Measurements from ENCODE around the gene PROKR1. TPM values are rescaled to one million over a fixed set of nuclear protein-coding genes. Genes with fewer than 3 reads are reported as not detected.

PROKR1 gene
- polyA plus RNA-seq, 2 of the 4 experiments (the other 2 are of a cell fraction) = not detected

DNA sequence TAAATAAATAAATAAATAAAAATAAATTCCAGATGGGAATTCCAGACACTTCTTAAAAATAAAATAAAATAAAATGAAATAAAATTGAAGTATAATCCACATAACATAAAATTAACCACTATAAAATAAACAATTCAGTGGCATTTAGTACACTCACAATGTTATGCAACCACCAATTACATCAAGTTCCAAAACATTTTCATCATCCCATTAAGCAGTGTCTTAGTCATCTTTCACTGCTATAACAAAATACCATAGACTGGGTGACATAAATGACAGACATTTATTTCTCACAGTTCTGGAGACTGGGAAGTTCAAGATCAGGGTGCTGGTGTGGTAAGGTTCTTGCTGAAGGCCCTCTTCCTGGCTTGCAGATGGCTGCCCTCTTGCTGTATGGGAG is 22.6 kb upstream of the PROKR1 start (continued):
- TF ChIP-seq CTCF (IDR thresholded peaks at IDR 0.05) = no peak

DNA sequence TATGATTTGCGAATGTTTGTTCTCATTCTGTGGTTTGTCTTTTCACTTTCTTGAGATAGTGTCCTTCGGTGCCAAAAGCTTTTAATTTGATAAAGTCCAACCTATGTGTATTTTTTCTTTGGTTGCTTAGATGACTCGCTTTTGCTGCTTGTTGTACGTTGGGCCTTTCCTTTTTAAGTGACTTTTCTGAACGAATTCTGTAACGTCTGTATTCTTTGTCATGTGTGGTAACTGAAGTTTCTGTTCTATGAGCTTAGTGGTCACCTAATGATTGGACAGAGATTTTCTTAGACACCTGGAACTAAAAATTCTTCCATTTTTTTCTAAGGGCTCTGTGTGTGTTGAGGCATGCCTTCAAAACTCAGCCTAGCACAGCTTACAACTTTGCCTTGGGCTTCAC is 19.6 kb upstream of the PROKR1 start:
- Histone ChIP-seq H3K4me2 (no peak overlapping the region), H3K4me1 (no peaks in the 10 kb centered on the region), H3K4me3 (no peak overlapping the region), H3K27ac (no peak overlapping the region), H3K9me3 (peaks cover 10% of the 10 kb centered on the region; the same call in 2 of the 3 replicates)
- FAIRE-seq (no peak), ATAC-seq (no peak), DNase-seq (ENCODE audit: low read depth in 1 of 2, low spot score in 1 of 2) (no peak)
- TF ChIP-seq KDM5A (IDR thresholded peaks at IDR 0.05) (no peak), CHD4 (IDR thresholded peaks at IDR 0.05; ENCODE audit: borderline replicate concordance) (no peak), TP53 (CRISPR knock-in tag; IDR thresholded peaks at IDR 0.05) (no peak), HES2 (IDR thresholded peaks at IDR 0.05) (no peak), CBX8 (IDR thresholded peaks at IDR 0.05) (no peak), RCOR1 (IDR thresholded peaks at IDR 0.05; ENCODE audit: low read depth, low read length) (no peak), JUNB (IDR thresholded peaks at IDR 0.05) (no peak)
- 15% methylated on average over 6 of the region's 6 CpGs for WGBS (ENCODE audit: missing lambda C conversion rate)
- CTCF ChIA-PET = no interaction called here
- POLR2A ChIA-PET = no interaction called here

DNA sequence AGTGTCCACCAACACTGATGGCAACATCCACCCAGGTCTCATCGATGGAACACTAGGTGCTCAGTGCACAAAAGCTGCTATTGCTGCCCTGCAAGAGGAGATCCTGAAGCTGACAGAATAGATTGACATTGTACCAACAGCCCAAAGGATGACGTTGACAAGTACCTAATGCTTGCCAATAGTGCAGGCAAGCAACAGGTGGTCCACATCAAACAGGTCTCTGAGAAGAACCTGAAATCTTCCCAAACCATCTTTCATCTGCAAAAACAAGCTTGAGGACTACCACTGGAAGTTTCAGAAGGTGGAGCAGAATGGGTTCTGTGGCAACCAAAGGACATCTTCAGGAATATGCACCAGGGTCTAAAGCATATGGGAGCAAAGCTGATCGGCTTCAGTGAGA is 15.8 kb upstream of the PROKR1 start:
- CTCF ChIA-PET = interaction anchor here (0.8 to 4.0 kb wide), 4 partner anchors 18 to 124 kb away, joined by 3 to 15 read pairs (median 5); partner anchors contain the start of gene PROKR1

DNA sequence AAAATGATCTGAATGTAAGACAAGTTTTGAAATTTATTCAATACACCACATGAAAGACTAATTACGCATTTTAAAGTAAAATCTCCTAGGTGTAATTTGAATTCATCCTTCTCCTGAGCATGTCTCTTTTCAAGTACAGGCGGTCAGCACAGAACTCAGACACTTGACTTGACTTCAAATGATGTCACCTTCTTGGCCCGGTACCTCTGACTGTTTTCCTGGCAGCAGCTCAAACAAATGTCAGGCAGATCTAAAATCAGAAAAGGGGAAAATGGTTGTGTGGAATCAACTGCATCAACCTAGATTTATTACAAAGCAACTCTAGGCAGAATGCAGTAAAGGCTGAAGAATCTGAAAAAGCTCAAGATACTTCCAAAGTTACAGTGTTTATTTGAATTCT is 11.4 kb upstream of the PROKR1 start:
- 20% methylated on average over 3 of the region's 3 CpGs for WGBS (ENCODE audit: missing lambda C conversion rate)
- Histone ChIP-seq H3K9me3 (no peaks in the 10 kb centered on the region), H3K4me2 (no peak overlapping the region), H3K27ac (no peak overlapping the region), H3K4me1 (no peaks in the 10 kb centered on the region), H3K4me3 (no peak overlapping the region)
- CTCF ChIA-PET = interaction anchor here (1.0 kb wide), 1 partner anchor 16 kb away, joined by 4 read pairs; no protein-coding TSS in a partner anchor
- DNase-seq (ENCODE audit: low read depth in 1 of 2, low spot score in 1 of 2) (no peak), FAIRE-seq (no peak), ATAC-seq (no peak)
- TF ChIP-seq GATA3 (IDR thresholded peaks at IDR 0.05; ENCODE audit: borderline replicate concordance) (no peak), HDAC2 (IDR thresholded peaks at IDR 0.05) (no peak)
- POLR2A ChIA-PET = no interaction called here

More for the DNA sequence above, 15.8 kb upstream of the PROKR1 start:
- TF ChIP-seq RCOR1 (IDR thresholded peaks at IDR 0.05; ENCODE audit: low read depth, low read length) (no peak), MYC (IDR thresholded peaks at IDR 0.05; ENCODE audit: borderline replicate concordance, low read length) (no peak), TFCP2L1 (CRISPR knock-in tag; IDR thresholded peaks at IDR 0.05) (no peak), RFX5 (IDR thresholded peaks at IDR 0.05) (no peak), EP300 (IDR thresholded peaks at IDR 0.05) (no peak), BCL3 (IDR thresholded peaks at IDR 0.05) (no peak)
- TF ChIP-seq, protein P1, sequence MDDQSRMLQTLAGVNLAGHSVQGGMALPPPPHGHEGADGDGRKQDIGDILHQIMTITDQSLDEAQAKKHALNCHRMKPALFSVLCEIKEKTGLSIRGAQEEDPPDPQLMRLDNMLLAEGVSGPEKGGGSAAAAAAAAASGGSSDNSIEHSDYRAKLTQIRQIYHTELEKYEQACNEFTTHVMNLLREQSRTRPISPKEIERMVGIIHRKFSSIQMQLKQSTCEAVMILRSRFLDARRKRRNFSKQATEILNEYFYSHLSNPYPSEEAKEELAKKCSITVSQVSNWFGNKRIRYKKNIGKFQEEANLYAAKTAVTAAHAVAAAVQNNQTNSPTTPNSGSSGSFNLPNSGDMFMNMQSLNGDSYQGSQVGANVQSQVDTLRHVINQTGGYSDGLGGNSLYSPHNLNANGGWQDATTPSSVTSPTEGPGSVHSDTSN (IDR thresholded peaks at IDR 0.05) = no peak
- Histone ChIP-seq H3K27ac (no peak overlapping the region), H3K9me3 (peaks cover 7% of the 10 kb centered on the region; the same call in 1 of the 3 replicates), H3K4me2 (no peak overlapping the region), H3K4me3 (no peak overlapping the region), H3K4me1 (no peaks in the 10 kb centered on the region)
- no peak for ATAC-seq
- FAIRE-seq = no peak
- WGBS (ENCODE audit: missing lambda C conversion rate) = 22% methylated on average over 3 of the region's 3 CpGs
- POLR2A ChIA-PET = no interaction called here
- DNase-seq (ENCODE audit: low read depth in 1 of 2, low spot score in 1 of 2) = no peak
